Gastroesophageal sphincter (tissue), 3 donors: Measurements from ENCODE around the gene LACTBL1.

Source experiments
- CTCF ChIP-seq, 4 experiments: fragments of 200-600 bp in 2 of 4; fragments of 450-650 bp in 2 of 4; sonication (generic) in 1 of 4; IDR thresholded peaks; one replicate each; pipeline ENCODE4 v1.5.1; 2017 to 2019; ENCODE audit warnings: antibody characterized with exemption in 4 of 4, mild to moderate bottlenecking in 2 of 4, moderate library complexity in 2 of 4
- EP300 ChIP-seq: sonication (generic); formaldehyde crosslinking; IDR thresholded peaks from one replicate; pipeline ENCODE4 v1.6.1; 2017; ENCODE audit warnings: antibody characterized with exemption, mild to moderate bottlenecking
- POLR2A ChIP-seq, 2 donors: fragments of 450-650 bp; IDR thresholded peaks; one replicate each; pipeline ENCODE4 v1.6.1; 2017; ENCODE audit warnings: antibody characterized with exemption in 2 of 2, mild to moderate bottlenecking in 2 of 2, moderate library complexity in 1 of 2
- POLR2AphosphoS5 ChIP-seq: sonication (generic); formaldehyde crosslinking; IDR thresholded peaks from one replicate; pipeline ENCODE4 v1.6.1; 2017; ENCODE audit warnings: antibody characterized with exemption

- TF ChIP-seq CTCF (IDR thresholded peaks at IDR 0.05) (no peak), POLR2AphosphoS5 (no peak), POLR2A (IDR thresholded peaks at IDR 0.05) (no peak), EP300 (no peak)
Measured at GRCh38 chr1:22971161-22971560, 1.5 kb downstream of the LACTBL1 start.
